ENCODE results near the gene ZBTB6. TPM values are rescaled to one million over a fixed set of nuclear protein-coding genes. Genes with fewer than 3 reads are reported as not detected.
"Not testable (repeated sequence)": the region's sequence is repeated elsewhere in the genome, so short reads cannot be mapped to it uniquely, and the experiment has no call there.

The ZBTB6 gene
- total RNA-seq, 1 donor = 20.3 TPM

GRCh38 chr9:122929796-122930354 is 16.8 kb upstream of the ZBTB6 start:
- no peak for DNase-seq (ENCODE audit: low read depth)
- H3K4me3 ChIP-seq (ENCODE audit: low read depth, low read length) = no peak overlapping the region
- TF ChIP-seq, protein P1, sequence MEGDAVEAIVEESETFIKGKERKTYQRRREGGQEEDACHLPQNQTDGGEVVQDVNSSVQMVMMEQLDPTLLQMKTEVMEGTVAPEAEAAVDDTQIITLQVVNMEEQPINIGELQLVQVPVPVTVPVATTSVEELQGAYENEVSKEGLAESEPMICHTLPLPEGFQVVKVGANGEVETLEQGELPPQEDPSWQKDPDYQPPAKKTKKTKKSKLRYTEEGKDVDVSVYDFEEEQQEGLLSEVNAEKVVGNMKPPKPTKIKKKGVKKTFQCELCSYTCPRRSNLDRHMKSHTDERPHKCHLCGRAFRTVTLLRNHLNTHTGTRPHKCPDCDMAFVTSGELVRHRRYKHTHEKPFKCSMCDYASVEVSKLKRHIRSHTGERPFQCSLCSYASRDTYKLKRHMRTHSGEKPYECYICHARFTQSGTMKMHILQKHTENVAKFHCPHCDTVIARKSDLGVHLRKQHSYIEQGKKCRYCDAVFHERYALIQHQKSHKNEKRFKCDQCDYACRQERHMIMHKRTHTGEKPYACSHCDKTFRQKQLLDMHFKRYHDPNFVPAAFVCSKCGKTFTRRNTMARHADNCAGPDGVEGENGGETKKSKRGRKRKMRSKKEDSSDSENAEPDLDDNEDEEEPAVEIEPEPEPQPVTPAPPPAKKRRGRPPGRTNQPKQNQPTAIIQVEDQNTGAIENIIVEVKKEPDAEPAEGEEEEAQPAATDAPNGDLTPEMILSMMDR (IDR thresholded peaks at IDR 0.05; ENCODE audit: insufficient read depth, low read depth, low read length) = no peak

GRCh38 chr9:122923947-122924346 is 10.8 kb upstream of the ZBTB6 start:
- no peak overlapping the region for H3K4me3 ChIP-seq (ENCODE audit: low read depth, low read length)
- TF ChIP-seq, protein P1 (IDR thresholded peaks at IDR 0.05; ENCODE audit: insufficient read depth, low read depth, low read length) = no peak
- no peak for DNase-seq (ENCODE audit: low read depth)

GRCh38 chr9:122922713-122923112 is 9.6 kb upstream of the ZBTB6 start:
- no peak overlapping the region for H3K4me3 ChIP-seq (ENCODE audit: low read depth, low read length)
- DNase-seq (ENCODE audit: low read depth) = no peak
- TF ChIP-seq, protein P1 (IDR thresholded peaks at IDR 0.05; ENCODE audit: insufficient read depth, low read depth, low read length) = no peak

DNA sequence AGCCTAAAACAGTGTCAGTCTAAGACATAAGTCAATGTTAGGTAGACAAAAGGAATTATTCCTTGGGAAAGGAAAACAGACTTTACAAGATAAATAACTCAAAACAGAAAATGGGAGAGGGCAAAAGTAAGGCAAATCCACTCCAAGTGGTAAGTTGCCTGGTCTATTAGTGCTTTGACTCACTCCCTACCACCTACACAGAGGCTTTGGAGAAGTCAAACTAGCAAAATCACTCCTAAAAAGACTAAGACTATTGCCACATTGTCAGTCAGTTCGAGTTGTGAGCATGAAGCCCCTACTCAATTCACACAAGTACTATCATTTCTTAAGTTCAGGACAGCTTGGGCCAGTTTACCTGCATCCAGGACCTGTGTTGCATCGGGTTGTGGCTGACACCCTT is 5.2 kb upstream of the ZBTB6 start:
- no peak for DNase-seq (ENCODE audit: low read depth)
- TF ChIP-seq, protein P1 (IDR thresholded peaks at IDR 0.05; ENCODE audit: insufficient read depth, low read depth, low read length) = no peak
- H3K4me3 ChIP-seq (ENCODE audit: low read depth, low read length) = no peak overlapping the region

DNA sequence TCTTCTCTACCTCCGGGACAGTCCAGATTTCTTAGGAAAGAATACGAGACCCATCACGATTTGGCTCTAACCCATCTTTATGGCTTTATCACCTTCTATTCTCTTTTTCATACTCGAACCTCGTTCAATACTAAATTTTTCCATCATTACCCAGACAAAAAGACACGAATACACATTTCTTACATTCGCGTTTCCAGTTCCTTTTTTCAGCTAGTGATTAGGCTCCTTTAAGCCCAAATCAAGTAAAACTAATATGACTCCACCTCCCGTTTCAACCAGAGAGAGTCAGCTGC is 506 bp downstream of the ZBTB6 start:
- TF ChIP-seq, protein P1 (IDR thresholded peaks at IDR 0.05; ENCODE audit: insufficient read depth, low read depth, low read length) = no peak
- no peak for DNase-seq (ENCODE audit: low read depth)
- H3K4me3 ChIP-seq (ENCODE audit: low read depth, low read length) = peak overlapping the region; percentile 98

DNA sequence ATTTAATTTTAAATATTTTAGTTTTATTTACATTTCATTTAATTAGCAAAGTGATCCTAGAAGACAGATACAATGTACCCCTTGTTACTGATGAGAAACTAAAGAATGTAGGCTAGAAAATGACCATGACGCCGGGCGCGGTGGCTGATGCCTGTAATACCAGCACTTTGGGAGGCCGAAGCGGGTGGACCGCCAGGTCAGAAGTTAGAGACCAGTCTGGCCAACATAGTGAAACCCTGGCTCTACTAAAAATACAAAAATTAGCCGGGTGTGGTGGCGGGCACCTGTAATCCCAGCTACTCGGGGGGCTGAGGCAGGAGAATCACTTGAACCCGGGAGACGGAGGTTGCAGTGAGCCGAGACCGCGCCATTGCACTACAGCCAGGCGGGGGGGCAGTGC is 7.0 kb downstream of the ZBTB6 start:
- not testable (repeated sequence) for DNase-seq (ENCODE audit: low read depth); H3K4me3 ChIP-seq (ENCODE audit: low read depth, low read length)

- DNase-seq (ENCODE audit: low read depth) = peak; percentile 100
- peak within 1 kb of the TSS; percentile 91 for H3K4me3 ChIP-seq (ENCODE audit: low read depth, low read length)
- TF ChIP-seq, protein P1 (IDR thresholded peaks at IDR 0.05; ENCODE audit: insufficient read depth, low read depth, low read length) = no peak
These were observed 8.1 kb downstream of the ZBTB6 start, which contains the start of gene RC3H2 for GRCh38 chr9:122904823-122905710. Gene RC3H2, minus strand, starts transcription at chr9:122905359. Its CDS starts 7,850 bp downstream, at chr9:122897509.
